Measurements from ENCODE around the gene TMCO6.
"Not testable (repeated sequence)": the region's sequence is repeated elsewhere in the genome, so short reads cannot be mapped to it uniquely, and the experiment has no call there.

The TMCO6 gene

GRCh38 chr5:140639148-140639981 is at the start of gene TMCO6:
Gene TMCO6 (plus strand): TSS chr5:140639451. CDS start chr5:140639528, 77 bp downstream.
- Mint-ChIP-seq H3K9me3 (no peaks in the 10 kb centered on the region), H3K4me1 (peaks cover 63% of the 10 kb centered on the region), H3K27ac (peak within 1 kb of the TSS; percentile 93 to 94), H3K27me3 (no peaks in the 10 kb centered on the region), H3K4me3 (peak within 1 kb of the TSS; percentile 81 to 99)
- DNase-seq (peak; percentile 92 to 96), ATAC-seq (peak; percentile 92)

- ATAC-seq (no peak), DNase-seq (no peak)
- Mint-ChIP-seq H3K4me3 (no peak overlapping the region), H3K4me1 (peaks cover 7% of the 10 kb centered on the region), H3K27me3 (no peaks in the 10 kb centered on the region), H3K9me3 (no peaks in the 10 kb centered on the region), H3K27ac (no peak overlapping the region)
These were observed 48.4 kb upstream of the TMCO6 start for GRCh38 chr5:140590861-140591260.

- H3K27me3 Mint-ChIP-seq, result no peaks in the 10 kb centered on the region
- H3K4me3 Mint-ChIP-seq, result no peak overlapping the region
- DNase-seq (no peak), ATAC-seq (no peak)
- H3K27ac Mint-ChIP-seq, result no peak overlapping the region
- no peaks in the 10 kb centered on the region for H3K9me3 Mint-ChIP-seq
- H3K4me1 Mint-ChIP-seq, result peaks cover 8% of the 10 kb centered on the region
These were observed 47.4 kb upstream of the TMCO6 start for GRCh38 chr5:140591747-140592372.

GRCh38 chr5:140593070-140593469 is 46.2 kb upstream of the TMCO6 start:
- not testable (repeated sequence) for H3K4me1 Mint-ChIP-seq, DNase-seq, H3K27me3 Mint-ChIP-seq, H3K27ac Mint-ChIP-seq, H3K9me3 Mint-ChIP-seq, ATAC-seq
- H3K4me3 Mint-ChIP-seq, result peak overlapping the region in 1 of 2 donors; percentile 44

- no peak overlapping the region for H3K27ac Mint-ChIP-seq
- DNase-seq (no peak), ATAC-seq (no peak)
- no peaks in the 10 kb centered on the region for H3K9me3 Mint-ChIP-seq
- peaks cover 8% of the 10 kb centered on the region for H3K4me1 Mint-ChIP-seq
- H3K27me3 Mint-ChIP-seq, result no peaks in the 10 kb centered on the region
- no peak overlapping the region for H3K4me3 Mint-ChIP-seq
These were observed 45.1 kb upstream of the TMCO6 start for GRCh38 chr5:140594169-140594568.

- Mint-ChIP-seq H3K4me3 (no peak overlapping the region), H3K27ac (no peak overlapping the region), H3K27me3 (no peaks in the 10 kb centered on the region), H3K9me3 (no peaks in the 10 kb centered on the region), H3K4me1 (peaks cover 8% of the 10 kb centered on the region)
- DNase-seq, result no peak
- ATAC-seq, result no peak
These were observed 43.5 kb upstream of the TMCO6 start for GRCh38 chr5:140595538-140596300.

- no peak overlapping the region for H3K27ac Mint-ChIP-seq
- no peaks in the 10 kb centered on the region for H3K9me3 Mint-ChIP-seq
- no peaks in the 10 kb centered on the region for H3K27me3 Mint-ChIP-seq
- peaks cover 8% of the 10 kb centered on the region for H3K4me1 Mint-ChIP-seq
- H3K4me3 Mint-ChIP-seq, result no peak overlapping the region
- ATAC-seq (no peak), DNase-seq (no peak)
These were observed 42.9 kb upstream of the TMCO6 start for GRCh38 chr5:140596321-140596741.

GRCh38 chr5:140598836-140599235 is 40.4 kb upstream of the TMCO6 start:
- no peak overlapping the region for H3K27ac Mint-ChIP-seq
- no peaks in the 10 kb centered on the region for H3K9me3 Mint-ChIP-seq
- no peak for DNase-seq
- H3K4me3 Mint-ChIP-seq, result no peak overlapping the region
- H3K27me3 Mint-ChIP-seq, result no peaks in the 10 kb centered on the region
- H3K4me1 Mint-ChIP-seq, result peaks cover 8% of the 10 kb centered on the region
- ATAC-seq, result no peak

- ATAC-seq, result no peak
- Mint-ChIP-seq H3K27me3 (no peaks in the 10 kb centered on the region), H3K27ac (no peak overlapping the region), H3K9me3 (no peaks in the 10 kb centered on the region), H3K4me3 (no peak overlapping the region), H3K4me1 (peaks cover 8% of the 10 kb centered on the region)
- DNase-seq, result no peak
These were observed 39.2 kb upstream of the TMCO6 start for GRCh38 chr5:140600096-140600495.

GRCh38 chr5:140602147-140602546 is 37.1 kb upstream of the TMCO6 start:
- ATAC-seq (no peak), DNase-seq (no peak)
- Mint-ChIP-seq H3K27me3 (no peaks in the 10 kb centered on the region), H3K9me3 (no peaks in the 10 kb centered on the region), H3K4me3 (no peak overlapping the region), H3K27ac (peak overlapping the region in 1 of 2 donors; percentile 7), H3K4me1 (no peaks in the 10 kb centered on the region)

GRCh38 chr5:140603446-140603698 is 35.9 kb upstream of the TMCO6 start:
- not testable (repeated sequence) for ATAC-seq, H3K9me3 Mint-ChIP-seq, H3K4me3 Mint-ChIP-seq, H3K27ac Mint-ChIP-seq, H3K27me3 Mint-ChIP-seq, DNase-seq, H3K4me1 Mint-ChIP-seq

- DNase-seq (no peak), ATAC-seq (no peak)
- Mint-ChIP-seq H3K27me3 (no peaks in the 10 kb centered on the region), H3K4me1 (no peaks in the 10 kb centered on the region), H3K27ac (no peak overlapping the region), H3K9me3 (no peaks in the 10 kb centered on the region), H3K4me3 (no peak overlapping the region)
These were observed 35.5 kb upstream of the TMCO6 start for GRCh38 chr5:140603734-140604133.

GRCh38 chr5:140605879-140606278 is 33.4 kb upstream of the TMCO6 start:
- no peak overlapping the region for H3K4me3 Mint-ChIP-seq
- H3K27me3 Mint-ChIP-seq, result peaks cover under 1% of the 10 kb centered on the region
- no peak for ATAC-seq

GRCh38 chr5:140607031-140607430 is 32.2 kb upstream of the TMCO6 start:
- no peaks in the 10 kb centered on the region for H3K9me3 Mint-ChIP-seq
- DNase-seq (no peak), ATAC-seq (no peak)
- peaks cover 11% of the 10 kb centered on the region for H3K4me1 Mint-ChIP-seq
- H3K27me3 Mint-ChIP-seq, result peaks cover 12% of the 10 kb centered on the region
- H3K4me3 Mint-ChIP-seq, result no peak overlapping the region
- no peak overlapping the region for H3K27ac Mint-ChIP-seq

More at GRCh38 chr5:140605879-140606278, 33.4 kb upstream of the TMCO6 start:
- Mint-ChIP-seq H3K27ac (no peak overlapping the region), H3K4me1 (no peaks in the 10 kb centered on the region), H3K9me3 (no peaks in the 10 kb centered on the region)
- DNase-seq, result no peak

- Mint-ChIP-seq H3K27ac (no peak overlapping the region), H3K9me3 (no peaks in the 10 kb centered on the region), H3K27me3 (peaks cover 24% of the 10 kb centered on the region), H3K4me3 (no peak overlapping the region), H3K4me1 (peaks cover 19% of the 10 kb centered on the region)
- ATAC-seq (no peak), DNase-seq (no peak)
These were observed 30.5 kb upstream of the TMCO6 start for GRCh38 chr5:140608722-140609121.

GRCh38 chr5:140609126-140609525 is 30.1 kb upstream of the TMCO6 start:
- H3K9me3 Mint-ChIP-seq, result no peaks in the 10 kb centered on the region
- H3K4me1 Mint-ChIP-seq, result peaks cover 19% of the 10 kb centered on the region
- no peak for ATAC-seq
- no peak overlapping the region for H3K27ac Mint-ChIP-seq
- no peak overlapping the region for H3K4me3 Mint-ChIP-seq
- DNase-seq, result no peak
- peaks cover 24% of the 10 kb centered on the region for H3K27me3 Mint-ChIP-seq
